HAP-1 (cell line): ENCODE results near the gene FGF14.
A peak's percentile ranks its signal among the peaks of the same experiment; 100 is the strongest.

Source experiments
- DNase-seq, 2 experiments: peaks; one replicate each; pipeline ENCODE4 v3.0.0-alpha.2; 2016 to 2020; ENCODE audit warnings: low spot score in 2 of 2
- H3K27me3 ChIP-seq: fragments of 250-450 bp; sonication (Bioruptor Pico); 2 replicates; pipeline ENCODE4 v1.5.1; 2020; ENCODE audit warnings: low read depth, mild to moderate bottlenecking, moderate library complexity
- H3K36me3 ChIP-seq: fragments of 250-450 bp; sonication (Bioruptor Pico); replicated peaks from 2 replicates; pipeline ENCODE4 v1.5.1; 2020; ENCODE audit warnings: mild to moderate bottlenecking
- H3K4me1 ChIP-seq: fragments of 250-450 bp; sonication (Bioruptor Pico); 2 replicates; pipeline ENCODE4 v1.5.1; 2020; ENCODE audit warnings: mild to moderate bottlenecking
- H3K4me3 ChIP-seq: fragments of 250-450 bp; sonication (Bioruptor Pico); 2 replicates; pipeline ENCODE4 v1.5.1; 2020; ENCODE audit warnings: mild to moderate bottlenecking, moderate library complexity
- H3K9me3 ChIP-seq: fragments of 250-450 bp; sonication (Bioruptor Pico); 2 replicates; pipeline ENCODE4 v1.5.1; 2020; ENCODE audit warnings: mild to moderate bottlenecking, moderate library complexity
- in situ Hi-C: fragments of 300-500 bp; cut with MboI; formaldehyde crosslinking; loops from 3 replicates; pipeline ENCODE4 v1.14.3; 2020; ENCODE audit warnings: low sequenced_read_pairs, inconsistent platforms, mixed read lengths

Gene FGF14

DNA sequence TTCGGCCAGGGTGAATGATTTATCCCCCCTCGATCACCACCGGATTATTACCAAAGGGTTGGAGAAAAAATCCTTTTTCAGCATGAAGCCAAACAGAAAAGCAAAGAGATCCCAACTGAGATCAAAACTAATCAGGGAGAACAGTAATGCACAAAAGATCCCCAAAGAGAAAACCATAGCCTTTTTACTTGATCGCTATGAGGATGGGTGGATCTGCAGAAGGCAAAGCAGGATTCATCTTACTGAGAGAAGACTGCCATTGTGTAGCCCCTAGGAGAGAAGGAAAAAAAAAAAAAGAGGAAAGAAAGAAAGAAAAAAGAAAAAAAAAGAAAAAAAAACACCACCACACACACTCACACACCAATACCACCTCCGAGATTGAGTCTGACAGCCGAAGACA lies at the start of gene FGF14:
TSS of gene FGF14 (minus strand) at position 283 of the 400 bp plus-strand sequence.
- H3K27me3 ChIP-seq, result peaks cover 66% of the 10 kb centered on the region
- H3K9me3 ChIP-seq, result no peaks in the 10 kb centered on the region
- no peaks in the 10 kb centered on the region for H3K36me3 ChIP-seq
- no peak within 1 kb of the TSS for H3K4me3 ChIP-seq
- no peak for DNase-seq
- peaks cover 2% of the 10 kb centered on the region; the same call in 1 of the 2 replicates for H3K4me1 ChIP-seq
- in situ Hi-C loops, result no loop called here

DNA sequence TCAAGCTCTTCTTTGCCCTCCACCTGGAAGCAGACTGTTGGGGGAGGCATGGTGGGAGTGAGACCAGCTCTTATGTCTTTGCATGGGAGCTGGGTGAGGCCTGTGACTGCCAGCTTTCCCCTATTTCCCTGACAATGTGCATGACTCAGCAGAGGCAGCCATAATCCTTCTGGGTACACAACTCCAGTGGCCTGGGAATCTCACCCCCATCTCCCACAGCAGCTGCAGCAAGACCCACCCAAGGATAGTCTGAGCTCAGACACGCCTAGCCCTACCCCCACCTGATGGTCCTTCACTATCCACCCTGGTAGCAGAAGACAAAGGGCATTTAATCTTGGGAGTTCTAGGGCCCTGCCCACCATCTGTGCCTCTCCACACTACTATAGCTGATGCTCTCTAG lies 41.4 kb upstream of the FGF14 start:
- no peaks in the 10 kb centered on the region for H3K9me3 ChIP-seq
- no peaks in the 10 kb centered on the region for H3K36me3 ChIP-seq
- H3K4me3 ChIP-seq, result no peak overlapping the region
- H3K27me3 ChIP-seq, result no peaks in the 10 kb centered on the region
- no peak for DNase-seq
- H3K4me1 ChIP-seq, result no peaks in the 10 kb centered on the region
- in situ Hi-C loops, result no loop called here

DNA sequence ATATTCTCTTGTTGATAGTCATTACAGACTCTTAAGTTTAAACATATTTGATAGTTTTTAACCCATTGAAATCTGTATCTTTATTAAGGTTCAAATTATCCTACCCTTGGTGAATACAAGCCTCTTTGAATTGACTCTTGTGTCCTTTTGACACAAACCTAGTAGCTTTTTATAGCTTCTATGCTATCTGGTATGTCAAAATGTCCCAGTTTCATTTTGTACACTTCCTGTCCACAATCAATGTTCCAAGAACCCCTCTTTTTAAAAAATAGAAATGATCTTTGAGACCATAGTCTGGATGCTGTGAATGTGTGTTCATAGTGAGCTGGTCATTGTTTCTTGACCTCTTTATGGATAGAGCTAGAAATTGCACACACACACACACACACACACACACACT lies 39.2 kb upstream of the FGF14 start:
- Histone ChIP-seq H3K27me3 (no peaks in the 10 kb centered on the region), H3K4me1 (no peaks in the 10 kb centered on the region)
- in situ Hi-C loops, result no loop called here

DNA sequence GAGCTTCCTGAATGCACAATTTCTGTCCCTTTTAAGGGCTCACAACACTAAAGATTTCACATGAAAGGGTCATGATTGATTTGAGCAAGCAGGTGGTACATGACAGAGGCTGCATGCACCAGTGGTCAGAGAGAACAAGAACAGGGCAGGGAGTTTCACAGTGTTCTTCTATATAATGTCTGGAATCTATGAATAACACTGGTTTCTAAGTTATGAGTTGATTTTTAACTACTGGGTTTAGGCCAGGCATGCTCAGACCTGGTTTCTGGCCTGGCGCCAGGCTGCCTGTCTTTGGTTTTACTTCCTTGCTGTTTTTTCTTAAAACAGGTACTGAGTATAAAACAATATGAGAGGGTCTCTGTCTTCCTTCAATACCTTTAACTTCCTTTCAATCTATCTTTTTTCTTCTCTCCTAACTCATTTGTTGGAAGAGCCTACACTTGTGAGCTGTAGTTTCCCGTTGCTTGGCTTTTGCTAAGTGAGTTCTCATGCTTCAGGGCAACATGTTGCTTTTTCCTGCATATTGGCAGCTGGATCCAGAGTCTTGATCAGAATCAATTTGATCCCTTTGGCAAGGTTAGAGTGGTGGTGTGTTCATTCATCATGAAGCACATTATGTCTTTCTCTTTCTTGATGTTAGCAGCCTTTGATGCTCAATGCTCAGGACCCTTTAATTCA lies 38.5 kb upstream of the FGF14 start:
- DNase-seq, result no peak
- H3K4me1 ChIP-seq, result no peaks in the 10 kb centered on the region
- no peak overlapping the region for H3K4me3 ChIP-seq
- no peaks in the 10 kb centered on the region for H3K36me3 ChIP-seq
- H3K27me3 ChIP-seq, result no peaks in the 10 kb centered on the region
- no peaks in the 10 kb centered on the region for H3K9me3 ChIP-seq
- in situ Hi-C loops, result no loop called here

More for the DNA sequence above, 39.2 kb upstream of the FGF14 start:
- H3K36me3 ChIP-seq, result no peaks in the 10 kb centered on the region
- no peak overlapping the region for H3K4me3 ChIP-seq
- DNase-seq, result no peak
- H3K9me3 ChIP-seq, result no peaks in the 10 kb centered on the region

DNA sequence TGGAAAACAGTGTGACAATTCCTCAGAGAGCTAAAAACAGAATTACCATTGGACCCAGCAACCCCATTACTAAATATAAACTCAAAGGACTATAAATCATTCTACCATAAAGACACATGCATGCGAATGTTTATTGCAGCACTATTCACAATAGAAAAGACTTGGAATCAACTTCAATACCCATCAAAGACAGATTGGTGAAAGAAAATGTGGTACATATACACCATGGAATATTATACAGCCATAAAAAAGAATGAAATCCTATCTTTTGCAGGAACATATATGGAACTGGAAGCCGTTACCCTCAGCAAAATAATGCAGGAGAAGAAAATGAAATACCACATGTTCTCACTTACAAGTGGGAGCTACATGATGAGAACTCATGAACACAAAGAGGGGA lies 20.8 kb upstream of the FGF14 start:
- no peaks in the 10 kb centered on the region for H3K36me3 ChIP-seq
- in situ Hi-C loops, result no loop called here
- no peak overlapping the region for H3K4me3 ChIP-seq
- H3K27me3 ChIP-seq, result no peaks in the 10 kb centered on the region
- H3K9me3 ChIP-seq, result no peaks in the 10 kb centered on the region; the same call in 1 of the 2 replicates
- H3K4me1 ChIP-seq, result no peaks in the 10 kb centered on the region
- no peak for DNase-seq

DNA sequence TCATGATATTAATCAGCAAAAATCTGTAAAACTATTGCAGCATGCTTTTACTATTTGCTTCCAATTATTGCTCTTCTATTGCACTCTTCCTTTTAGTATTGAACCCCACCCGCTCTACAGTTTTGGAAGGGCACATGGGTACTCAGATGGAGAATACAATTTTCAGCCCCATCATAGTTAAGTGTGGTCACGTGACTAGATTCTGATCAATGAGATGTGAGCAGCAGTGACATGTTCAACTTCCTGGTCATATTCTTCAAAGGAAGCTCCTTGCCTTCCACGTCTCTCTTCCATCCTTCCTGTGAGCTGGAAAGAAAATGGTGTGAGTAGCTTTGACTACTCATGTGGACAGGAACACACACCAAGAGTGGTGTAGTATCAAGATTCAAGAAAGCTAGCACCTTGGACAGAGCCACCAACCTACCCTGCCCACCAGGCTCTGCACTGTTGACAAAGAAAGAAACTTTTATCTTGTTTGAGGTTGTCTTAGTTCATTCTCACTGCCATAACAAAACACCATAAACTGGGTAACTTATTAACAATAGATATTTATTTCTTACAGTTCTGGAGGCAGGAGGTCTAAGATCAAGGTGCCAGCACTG lies 3.8 kb upstream of the FGF14 start:
- Histone ChIP-seq H3K4me1 (no peaks in the 10 kb centered on the region), H3K4me3 (no peak overlapping the region), H3K27me3 (peaks cover 41% of the 10 kb centered on the region), H3K9me3 (no peaks in the 10 kb centered on the region), H3K36me3 (no peaks in the 10 kb centered on the region)
- DNase-seq, result no peak
- in situ Hi-C loops, result no loop called here

DNA sequence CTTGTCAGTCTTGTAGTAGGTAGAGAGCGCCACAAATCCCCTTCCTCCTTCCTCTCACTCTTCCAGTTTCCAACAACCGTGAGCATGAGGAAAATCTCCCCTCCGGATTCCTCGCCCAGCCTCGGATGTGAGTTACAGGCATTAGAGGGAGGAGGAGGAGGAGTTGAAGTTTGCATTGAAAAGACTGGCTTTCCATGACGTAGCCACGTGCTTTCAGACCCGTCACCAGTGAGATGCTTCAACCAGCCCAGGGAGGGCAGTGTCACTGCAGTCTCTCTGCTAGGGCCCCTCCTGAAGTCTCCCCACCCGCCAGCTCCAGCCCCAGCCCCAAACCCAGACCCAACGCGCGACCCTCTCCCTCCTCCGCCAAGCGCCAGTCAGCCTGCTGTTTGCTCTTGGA lies 442 bp upstream of the FGF14 start:
- no peak overlapping the region for H3K4me3 ChIP-seq
- peaks cover 66% of the 10 kb centered on the region for H3K27me3 ChIP-seq

DNA sequence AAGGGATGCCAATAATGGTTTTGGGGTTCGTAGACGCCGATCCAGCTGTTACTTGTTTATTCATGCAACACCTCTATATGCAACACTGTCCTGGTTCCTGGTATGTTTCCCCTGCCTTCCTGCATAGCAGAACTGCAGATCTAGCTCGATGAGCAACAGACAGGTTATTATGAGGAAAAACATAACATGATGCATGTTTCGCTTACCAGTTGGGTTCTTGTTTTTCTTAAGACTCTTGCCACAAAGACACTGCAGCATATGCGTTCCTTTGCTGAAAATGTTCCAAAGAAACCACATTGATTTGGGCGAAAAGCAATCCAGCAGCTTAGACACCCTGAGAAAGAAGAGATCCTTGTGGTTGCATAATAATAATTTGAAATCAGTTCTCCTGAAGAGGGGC lies 583 bp downstream of the FGF14 start:
- H3K4me3 ChIP-seq, result no peak overlapping the region
- H3K4me1 ChIP-seq, result peaks cover 2% of the 10 kb centered on the region; the same call in 1 of the 2 replicates
- peaks cover 66% of the 10 kb centered on the region for H3K27me3 ChIP-seq
- in situ Hi-C loops, result no loop called here
- no peaks in the 10 kb centered on the region for H3K36me3 ChIP-seq
- H3K9me3 ChIP-seq, result no peaks in the 10 kb centered on the region
- no peak for DNase-seq

More for the DNA sequence above, 442 bp upstream of the FGF14 start:
- in situ Hi-C loops, result no loop called here
- peak; percentile 28 to 54 for DNase-seq
- H3K9me3 ChIP-seq, result no peaks in the 10 kb centered on the region
- H3K36me3 ChIP-seq, result no peaks in the 10 kb centered on the region
- H3K4me1 ChIP-seq, result peaks cover 2% of the 10 kb centered on the region; the same call in 1 of the 2 replicates

DNA sequence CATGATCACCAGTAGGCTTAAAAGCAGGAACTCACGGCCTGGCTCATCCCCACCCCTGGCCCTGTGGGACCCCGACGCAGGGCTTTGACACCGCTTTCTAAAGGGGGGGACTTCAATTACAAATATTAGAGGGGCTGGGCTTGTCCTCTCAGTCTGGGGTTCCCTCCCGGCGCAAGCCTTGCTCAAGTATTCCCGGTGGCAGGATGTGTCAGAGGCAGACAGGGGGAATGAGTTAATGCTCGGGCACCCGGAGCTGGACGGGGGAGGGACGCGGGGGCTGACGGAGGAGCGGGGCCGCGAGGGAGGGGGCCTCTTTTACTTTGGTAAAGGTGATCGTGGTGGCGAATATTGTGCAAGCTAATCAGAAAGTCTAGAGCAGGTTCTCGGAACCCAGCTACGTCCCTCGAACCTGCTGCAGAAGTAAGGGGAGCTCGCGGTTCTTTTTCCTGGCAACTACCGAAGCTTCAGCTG lies 1.1 kb downstream of the FGF14 start:
- Histone ChIP-seq H3K27me3 (peaks cover 66% of the 10 kb centered on the region), H3K9me3 (no peaks in the 10 kb centered on the region), H3K4me3 (peak overlapping the region; percentile 12), H3K36me3 (no peaks in the 10 kb centered on the region), H3K4me1 (peaks cover 2% of the 10 kb centered on the region; the same call in 1 of the 2 replicates)
- no peak for DNase-seq
- in situ Hi-C loops, result no loop called here

DNA sequence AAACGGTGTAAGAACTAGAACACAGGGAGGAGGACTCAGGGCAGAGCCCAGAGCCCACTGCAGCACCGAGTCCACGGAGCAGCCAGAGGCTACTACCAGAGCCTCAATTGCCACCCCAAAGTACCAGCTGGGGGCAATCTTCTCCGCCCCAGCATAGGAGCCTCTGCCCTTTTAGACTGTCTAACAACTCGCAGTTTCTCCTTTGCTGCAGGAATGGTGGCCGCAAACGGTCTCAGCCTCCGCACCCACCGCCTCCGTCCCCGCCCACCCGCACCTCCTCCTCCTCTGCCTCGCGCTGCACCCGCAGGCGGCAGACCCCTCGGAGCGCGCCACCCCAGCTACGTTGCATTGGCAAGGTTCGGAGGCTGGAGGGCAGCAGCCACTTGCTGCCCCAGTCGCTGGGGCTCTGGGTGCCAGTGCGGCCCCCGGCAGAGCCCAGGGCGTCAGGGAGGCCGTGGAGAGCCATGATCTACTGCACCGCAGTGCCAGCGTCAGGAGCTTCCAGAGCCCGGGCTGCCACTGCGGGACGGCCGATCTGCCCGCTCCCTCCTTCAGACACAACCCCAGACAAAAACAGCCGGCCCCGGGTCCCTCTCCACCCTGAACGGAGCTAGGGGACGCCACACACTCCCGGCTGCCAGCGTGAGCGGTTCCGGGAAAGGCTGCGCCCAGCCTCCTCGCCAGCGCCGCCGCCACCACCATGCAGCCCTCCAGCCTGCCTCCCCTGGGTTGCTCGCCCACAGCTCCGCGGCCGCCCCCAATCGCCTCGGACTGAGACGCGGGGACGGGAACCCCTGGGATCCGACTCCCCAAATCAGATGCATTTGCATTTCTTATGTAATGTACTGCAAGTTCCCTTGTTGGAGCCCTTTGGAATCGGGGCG lies 1.8 kb downstream of the FGF14 start:
- Histone ChIP-seq H3K4me3 (peak overlapping the region; percentile 12), H3K36me3 (no peaks in the 10 kb centered on the region), H3K4me1 (peaks cover 2% of the 10 kb centered on the region; the same call in 1 of the 2 replicates), H3K27me3 (peaks cover 66% of the 10 kb centered on the region), H3K9me3 (no peaks in the 10 kb centered on the region)
- peak in 1 of 2 experiments; percentile 24 for DNase-seq
- in situ Hi-C loops, result no loop called here

DNA sequence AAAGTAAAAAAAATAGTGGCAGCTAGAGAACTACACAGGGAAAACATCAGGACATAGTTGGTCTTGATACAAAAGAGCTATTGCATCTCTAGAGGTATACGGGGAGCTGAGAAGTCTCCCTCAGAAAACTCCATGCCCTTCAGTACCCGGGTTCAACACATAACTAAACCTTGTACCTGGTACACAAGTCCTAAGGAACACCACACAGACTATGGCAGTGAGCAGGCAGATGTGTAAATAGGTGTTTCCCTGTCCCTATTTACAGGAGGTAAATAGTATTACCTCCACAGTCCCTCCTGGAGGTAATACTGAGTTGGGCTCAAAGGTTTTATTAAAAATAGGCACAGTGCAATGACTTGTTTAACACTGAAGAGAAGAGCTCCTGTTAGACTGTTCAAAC lies 5.9 kb downstream of the FGF14 start:
- Histone ChIP-seq H3K4me3 (no peak overlapping the region), H3K36me3 (no peaks in the 10 kb centered on the region), H3K27me3 (peaks cover 38% of the 10 kb centered on the region), H3K4me1 (peaks cover 2% of the 10 kb centered on the region), H3K9me3 (no peaks in the 10 kb centered on the region)
- in situ Hi-C loops, result no loop called here
- no peak for DNase-seq

DNA sequence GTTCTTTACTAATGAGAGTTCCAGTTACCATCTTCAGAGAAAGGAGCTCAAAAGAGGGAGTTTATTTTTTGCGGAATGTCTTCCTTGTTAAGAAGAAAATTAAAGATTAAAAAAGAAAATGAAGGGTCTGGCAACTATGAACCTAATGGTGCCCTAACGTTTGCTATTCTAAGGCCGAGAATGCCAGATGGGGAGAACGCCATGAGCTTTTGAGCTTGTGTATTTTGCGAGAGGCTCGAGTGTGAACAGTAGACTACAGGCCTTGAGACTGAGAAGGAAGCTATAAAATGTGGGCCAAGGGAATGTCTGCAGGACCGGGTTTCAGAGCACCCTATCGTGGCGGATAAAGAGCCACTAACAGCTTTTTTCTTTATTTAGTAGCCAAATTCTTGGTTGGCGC lies 6.7 kb downstream of the FGF14 start:
- H3K4me3 ChIP-seq, result no peak overlapping the region
- in situ Hi-C loops, result no loop called here

DNA sequence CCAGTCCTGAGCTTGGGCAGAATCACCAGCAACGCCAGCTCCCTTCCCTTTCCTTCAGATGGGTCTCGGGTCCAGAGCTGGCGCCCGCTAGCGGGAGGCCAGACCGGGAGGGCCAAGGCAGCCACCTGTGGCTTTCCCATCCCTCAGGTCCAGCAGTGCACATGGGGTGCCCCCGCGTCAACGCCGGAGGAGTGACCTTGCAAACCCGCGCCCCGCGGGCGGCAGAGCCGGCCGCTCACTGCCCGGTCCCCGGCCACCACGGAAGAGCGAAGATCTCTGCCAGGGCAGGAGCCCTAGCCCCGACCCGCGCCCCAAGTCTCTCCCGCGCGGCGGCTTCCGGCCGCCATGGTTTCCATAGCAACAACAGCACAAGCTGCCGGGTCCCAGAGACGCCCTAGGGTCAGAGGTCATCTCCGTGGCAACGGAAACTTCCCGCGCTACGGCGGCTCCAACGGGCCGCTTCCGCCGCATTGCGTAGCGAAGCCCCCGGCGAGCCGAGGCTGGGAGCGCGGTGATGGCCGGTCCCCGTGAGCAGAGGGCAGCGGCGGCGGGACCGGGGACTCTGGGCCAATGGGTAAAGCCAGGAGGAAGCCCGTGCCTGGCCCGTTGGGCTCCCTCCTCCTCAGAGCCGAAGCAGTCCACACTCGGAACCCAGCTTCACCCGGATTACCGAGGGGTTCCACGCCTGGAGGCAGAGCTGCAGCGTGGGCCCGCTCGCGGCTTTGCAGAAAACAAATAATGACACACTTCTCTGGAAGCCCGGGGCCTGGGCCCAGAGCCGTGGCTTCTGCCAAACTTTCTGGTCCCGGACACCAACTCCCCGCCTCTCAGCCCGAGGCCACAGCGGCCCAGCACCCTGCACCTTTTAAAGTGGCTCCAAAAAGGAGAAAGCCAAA lies 7.4 kb downstream of the FGF14 start:
- Histone ChIP-seq H3K4me1 (no peaks in the 10 kb centered on the region; the same call in 1 of the 2 replicates), H3K4me3 (peak overlapping the region; percentile 45)
- peak; percentile 53 to 90 for DNase-seq

More for the DNA sequence above, 6.7 kb downstream of the FGF14 start:
- Histone ChIP-seq H3K36me3 (no peaks in the 10 kb centered on the region), H3K27me3 (peaks cover 33% of the 10 kb centered on the region), H3K9me3 (no peaks in the 10 kb centered on the region), H3K4me1 (no peaks in the 10 kb centered on the region; the same call in 1 of the 2 replicates)
- no peak for DNase-seq

More for the DNA sequence above, 7.4 kb downstream of the FGF14 start:
- H3K27me3 ChIP-seq, result peaks cover 28% of the 10 kb centered on the region
- no peaks in the 10 kb centered on the region for H3K36me3 ChIP-seq
- no peaks in the 10 kb centered on the region for H3K9me3 ChIP-seq
- in situ Hi-C loops, result no loop called here
